ENCODE results near the gene SLC12A5.

SLC12A5 gene

DNA sequence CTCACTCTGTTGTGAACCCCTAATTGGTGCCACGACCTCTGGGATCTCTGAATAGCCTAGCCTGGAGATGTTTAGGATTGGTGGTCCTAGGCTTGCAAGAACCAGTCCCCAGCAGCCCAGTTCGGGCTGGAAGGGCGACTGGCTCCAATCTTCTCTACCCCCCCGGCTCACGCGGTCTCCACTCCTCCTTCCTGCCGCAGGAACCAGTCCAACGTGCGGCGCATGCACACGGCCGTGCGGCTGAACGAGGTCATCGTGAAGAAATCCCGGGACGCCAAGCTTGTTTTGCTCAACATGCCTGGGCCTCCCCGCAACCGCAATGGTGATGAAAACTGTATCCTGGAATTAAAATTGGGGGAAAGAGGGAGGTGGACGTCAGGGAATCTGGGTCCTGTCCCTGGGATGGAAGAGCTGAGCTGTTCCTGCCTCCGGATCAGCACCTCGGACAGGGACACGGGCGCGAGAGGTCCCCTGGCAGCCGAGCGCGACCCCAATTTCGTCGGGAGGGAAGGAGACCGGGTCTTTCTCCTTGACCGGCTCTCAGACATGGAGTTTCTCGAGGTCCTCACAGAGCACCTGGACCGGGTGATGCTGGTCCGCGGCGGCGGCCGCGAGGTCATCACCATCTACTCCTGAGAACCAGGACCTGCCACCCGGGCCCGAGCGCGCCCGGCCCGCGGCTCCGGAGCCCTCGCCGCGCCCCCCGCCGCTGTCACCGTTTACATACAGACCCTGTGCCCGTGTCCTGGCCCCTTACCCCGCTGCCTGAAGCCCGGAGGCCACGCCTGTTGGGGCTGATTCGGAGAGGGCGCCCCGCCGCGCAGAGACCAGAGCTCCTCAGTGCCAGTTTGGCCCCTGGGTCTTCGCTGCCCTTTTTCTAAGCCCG is 28.2 kb downstream of the SLC12A5 start:
- DNase-seq = no peak

DNA sequence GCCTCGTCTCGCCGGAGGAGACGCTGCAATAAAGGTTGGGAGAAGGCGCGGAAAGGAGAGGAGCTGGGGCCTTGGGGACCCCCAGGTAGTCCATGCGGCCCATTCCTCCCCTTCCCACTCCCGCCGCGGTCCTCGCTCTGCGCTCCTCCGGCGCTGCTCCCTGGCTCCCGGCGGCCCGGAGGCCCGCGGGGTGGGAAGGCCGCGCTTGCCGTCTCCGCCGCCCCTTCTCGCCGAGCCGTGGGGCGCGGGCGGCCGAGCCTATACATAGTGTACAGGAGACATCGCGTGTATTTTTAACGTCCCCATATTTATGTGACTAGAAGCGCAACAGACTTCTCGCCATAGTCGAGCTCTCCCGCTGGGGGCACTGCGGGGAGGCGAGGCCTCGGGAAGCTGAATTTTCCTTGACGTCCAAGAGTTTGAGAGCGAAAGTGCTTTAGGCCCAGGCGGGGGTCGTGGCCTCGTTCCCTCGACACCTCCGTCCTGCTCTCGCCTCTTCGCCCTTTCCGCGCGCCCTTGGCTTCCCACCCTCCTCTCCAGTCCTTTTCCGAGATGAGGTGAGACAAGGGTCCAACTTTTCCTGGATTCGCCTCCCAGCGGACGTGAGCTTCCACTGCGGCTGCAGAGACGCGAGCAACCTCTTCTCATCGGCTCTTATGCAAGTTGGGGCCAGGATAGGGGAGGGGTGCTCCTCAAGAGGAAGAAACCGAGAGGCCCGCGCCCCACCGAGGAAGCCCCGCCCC is 29.0 kb downstream of the SLC12A5 start:
- no peak for DNase-seq

DNA sequence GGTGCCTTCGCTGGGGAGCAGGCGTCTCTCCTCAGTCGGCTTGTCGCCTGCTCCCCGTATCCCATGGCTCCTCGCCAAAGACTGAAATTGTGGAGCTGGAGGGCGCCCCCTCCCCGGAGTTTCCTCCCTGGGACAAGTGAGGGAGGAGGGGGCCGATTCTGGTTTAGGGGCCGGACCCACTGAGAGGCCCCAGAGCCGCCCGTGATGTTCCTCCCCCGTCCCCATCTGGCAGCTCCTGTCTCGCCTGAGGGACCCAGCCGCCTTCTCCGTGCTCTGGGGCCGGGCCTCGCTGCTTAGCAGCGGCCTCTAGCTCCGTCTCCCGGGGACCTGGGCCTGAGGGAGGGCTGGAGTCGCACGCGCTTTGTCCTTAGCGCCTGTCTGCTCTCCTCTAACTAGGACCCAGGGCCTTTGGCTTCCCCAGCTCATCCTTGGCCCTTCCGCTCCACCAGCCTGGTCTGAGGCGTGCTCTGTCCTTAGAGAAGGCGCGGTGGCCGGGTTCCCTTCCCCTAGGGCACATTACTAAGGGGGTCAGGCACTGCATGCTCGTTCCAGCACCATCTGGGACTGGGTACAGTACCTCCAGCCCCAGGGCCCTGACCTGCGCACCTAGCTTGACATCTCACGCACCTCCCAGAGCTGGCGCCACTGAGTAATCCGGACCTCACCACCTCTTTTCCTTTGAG is 29.7 kb downstream of the SLC12A5 start:
- DNase-seq = no peak

DNA sequence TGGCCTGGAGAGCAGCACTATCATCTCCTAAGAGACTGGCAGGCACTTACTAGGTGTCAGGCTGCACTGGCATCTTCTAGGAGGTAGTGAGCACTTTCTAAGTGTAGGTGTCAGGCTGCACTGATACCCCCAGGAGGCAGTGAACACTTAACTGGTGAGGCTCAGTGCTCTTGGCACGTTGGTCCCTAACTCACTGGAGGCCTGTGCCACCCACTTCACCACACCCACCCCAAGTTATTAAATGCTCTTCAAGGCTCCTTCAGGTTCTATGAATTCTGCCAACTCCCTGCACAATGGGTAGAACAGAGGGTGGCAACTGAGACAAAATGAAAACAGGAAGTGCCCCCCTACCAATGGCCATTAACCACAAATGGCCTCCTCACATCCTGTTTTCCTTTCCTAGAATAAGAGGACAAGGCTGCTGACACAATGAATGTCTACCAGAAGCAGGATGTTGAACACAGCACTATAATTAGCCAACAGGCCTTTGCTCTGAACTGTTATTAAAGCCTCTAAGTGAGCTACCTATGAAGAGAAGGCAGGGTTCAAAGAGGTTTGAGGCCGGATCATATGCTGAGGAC is 31.4 kb downstream of the SLC12A5 start:
- peak; percentile 29 for DNase-seq

DNA sequence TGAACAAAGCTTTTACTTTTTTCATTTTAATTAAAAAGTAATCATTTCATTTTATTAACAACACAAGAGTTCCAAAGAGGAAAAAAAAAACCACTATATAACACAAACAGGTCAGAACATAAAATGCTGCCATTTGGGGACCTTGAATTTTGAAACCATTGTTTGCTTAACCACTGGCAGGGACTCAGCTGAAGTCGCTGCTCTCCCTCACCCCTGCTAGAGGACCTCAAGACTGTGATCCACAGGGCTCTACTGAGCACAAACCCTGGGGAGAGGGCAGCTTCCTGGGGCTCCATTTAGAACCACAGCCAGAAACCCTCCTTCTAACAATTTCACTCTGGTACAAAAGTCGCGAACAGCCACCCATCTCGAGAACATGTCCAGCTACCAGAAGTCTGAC is 32.0 kb downstream of the SLC12A5 start:
- no peak for DNase-seq

DNA sequence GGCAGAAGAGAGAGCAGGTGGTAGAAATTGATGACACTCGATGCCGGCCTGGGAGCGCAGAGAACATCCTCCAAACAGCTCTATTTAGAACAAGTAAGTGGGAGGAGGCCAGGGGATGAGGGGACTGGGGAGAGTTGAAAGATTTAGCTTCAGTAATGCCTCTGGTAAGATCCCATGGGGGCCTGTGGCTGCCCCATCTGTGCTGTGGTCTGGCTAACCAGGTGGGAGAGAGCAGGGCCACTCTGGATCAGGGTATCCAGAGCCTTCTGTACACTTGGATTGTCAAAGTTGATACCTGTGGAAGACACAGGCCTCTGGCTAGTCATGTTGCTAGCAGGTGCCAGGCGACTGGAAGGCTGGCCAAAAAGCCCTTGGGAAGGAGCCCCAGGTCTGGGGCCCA is 33.1 kb downstream of the SLC12A5 start:
- no peak for DNase-seq

DNA sequence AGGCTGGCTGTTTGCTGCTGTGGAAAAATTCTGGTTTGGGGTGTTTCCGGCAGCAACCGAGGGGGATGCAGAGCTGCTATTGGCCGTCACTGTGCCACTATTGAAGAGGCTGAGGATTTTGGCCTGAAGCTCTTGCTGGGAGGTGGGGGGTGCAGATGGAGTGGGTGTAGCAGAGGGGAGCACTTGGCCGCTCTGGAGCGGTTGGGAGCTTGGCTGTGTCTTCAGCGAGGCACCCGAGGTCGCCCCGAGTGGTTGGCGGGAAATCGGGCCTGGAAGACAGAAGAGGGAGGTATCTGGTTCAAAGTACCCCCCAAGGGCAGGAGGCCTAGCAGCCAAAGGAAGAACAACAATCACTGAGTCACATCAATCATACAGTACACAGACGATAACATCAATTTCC is 33.6 kb downstream of the SLC12A5 start:
- DNase-seq = no peak

DNA sequence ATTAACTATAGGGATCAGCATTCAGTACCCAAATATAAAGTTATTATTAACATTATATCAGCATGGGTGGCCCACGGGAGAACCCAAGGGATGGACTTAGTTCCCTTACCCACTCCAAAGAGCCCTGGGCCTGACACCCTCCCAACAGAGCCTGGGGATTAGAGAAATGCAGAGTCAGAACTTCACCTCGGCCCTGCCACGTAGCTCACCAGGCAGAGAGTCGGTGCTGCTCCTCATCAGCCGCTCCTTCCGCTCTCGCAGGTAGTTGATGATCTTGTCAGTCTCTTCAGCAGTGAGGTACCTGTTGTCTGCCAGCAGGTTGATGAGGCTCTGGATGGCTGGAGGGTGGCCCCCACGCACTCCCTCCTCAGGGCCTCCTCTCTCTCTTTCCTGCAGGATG is 34.1 kb downstream of the SLC12A5 start:
- no peak for DNase-seq

DNA sequence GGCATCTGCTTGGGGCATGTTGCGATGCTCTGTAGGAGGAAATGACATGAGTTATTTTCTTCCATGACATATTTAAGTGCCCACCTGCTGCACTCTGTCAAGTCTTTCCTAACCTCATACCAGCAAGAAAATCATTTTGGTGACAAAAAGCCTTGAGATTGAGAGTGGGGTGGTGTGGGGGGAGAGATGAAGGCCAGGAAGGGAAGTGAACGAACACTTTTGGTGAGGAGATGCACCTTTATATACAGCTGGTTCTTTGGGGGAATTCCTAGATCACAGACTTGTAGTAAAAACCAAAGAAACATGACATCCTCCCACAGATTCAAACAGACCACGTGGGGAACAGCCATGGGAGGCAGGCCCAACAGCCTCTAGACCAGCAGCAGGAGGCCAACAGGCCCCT is 34.6 kb downstream of the SLC12A5 start:
- no peak for DNase-seq

DNA sequence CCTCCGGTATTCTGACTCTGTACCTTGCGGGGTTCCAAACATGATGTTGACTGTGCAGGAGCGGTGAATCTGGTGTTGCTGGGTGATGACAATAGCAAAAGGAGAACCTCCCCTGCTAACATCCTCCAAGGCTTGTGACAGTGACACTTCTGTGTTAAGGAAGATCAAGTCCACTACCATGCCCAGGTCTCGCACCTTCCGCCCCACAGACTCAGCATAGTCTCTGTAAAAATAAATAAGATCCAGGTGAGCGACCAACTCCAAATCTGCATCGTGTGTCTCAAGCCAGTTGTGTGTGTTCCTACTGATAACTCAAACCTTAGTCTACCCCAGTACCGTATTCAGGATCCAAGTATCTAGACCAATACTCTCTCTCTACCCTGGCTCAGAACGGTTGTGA is 36.0 kb downstream of the SLC12A5 start:
- DNase-seq = no peak

DNA sequence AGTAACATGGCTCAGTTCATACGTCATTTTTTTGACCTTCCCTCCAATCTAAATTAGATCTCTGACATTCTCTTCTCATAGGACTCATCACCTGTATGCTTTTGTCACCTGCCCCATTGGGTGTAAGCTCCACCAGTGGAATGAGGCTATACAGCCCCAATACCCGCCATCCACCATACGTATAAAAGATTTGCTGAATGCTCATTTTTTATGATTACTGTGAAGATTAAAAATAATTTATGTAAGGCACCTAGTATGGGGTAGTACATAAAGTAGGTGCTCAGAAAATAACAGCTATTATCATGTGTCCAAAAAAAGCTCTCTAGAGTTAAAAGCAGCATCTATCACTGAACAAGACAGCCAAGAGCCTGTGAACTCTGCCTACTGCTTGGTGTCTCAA is 36.7 kb downstream of the SLC12A5 start:
- no peak for DNase-seq

DNA sequence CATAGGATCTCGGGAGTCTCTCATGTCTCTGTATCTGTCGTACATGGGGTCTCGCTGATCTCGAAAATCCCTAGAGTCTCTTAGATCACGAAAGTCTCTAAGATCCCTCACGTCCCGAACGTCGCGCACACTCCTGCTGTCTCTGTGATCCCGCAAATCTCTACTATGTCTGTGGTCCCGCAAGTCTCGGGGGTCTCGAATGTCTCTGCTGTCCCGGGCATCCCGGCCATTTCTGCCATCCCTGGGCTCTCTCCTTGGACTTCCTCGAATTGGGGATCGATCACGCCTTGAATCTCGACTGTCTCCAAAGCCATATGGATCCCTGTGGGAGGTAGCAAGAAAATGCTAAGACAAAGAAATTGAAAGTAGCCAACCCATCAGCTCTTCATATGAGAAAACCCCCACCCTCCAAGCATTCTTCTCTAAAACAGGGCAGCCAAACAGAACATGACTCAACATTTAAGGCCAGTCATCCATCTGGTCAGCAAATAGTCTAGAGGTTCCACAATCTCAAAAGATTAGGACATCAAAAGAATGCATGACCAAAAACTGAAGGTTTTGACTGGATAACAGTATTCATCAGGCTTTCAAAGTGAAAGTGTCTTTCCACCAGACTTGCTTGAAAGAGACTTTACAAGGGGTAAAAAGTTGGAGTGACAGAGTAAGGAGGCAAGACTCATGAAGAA is 41.3 kb downstream of the SLC12A5 start:
- no peak for DNase-seq

DNA sequence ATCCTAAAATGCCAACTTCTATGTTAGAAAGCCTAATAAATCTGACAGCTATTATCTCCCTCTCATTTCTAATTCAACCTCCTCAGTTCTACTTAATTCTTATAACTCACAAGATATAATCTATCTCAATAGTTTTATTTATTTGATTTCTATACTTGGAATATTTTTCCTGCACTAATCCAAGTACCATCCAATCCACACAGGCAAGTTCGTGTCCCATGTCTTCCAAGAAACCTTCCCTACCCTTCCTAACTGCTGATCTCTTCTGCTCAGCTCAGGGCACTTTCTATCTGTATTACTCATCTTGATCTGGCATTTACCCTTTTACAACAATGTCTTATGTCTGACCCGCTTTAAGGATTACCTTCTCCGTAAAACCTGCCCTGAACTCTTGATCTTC is 42.6 kb downstream of the SLC12A5 start:
- DNase-seq = no peak

DNA sequence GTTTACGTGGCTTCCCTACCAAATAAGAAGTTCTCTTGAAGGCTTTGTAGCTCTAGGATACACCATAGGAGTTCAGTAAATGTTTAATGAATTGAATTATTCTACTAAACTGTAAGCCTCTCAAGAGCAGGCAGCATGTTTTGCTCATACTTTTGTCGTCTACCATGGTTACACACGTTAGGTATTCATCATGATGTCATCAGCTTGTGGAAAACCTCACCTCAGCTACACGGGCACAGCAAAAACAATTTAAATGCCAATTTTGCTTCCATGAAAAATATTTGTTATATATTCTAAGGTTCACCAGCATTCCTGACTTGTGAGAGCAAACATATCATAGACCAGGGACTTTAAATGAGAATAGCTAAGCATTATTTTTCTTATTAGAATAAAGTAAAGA is 44.0 kb downstream of the SLC12A5 start:
- DNase-seq = no peak

DNA sequence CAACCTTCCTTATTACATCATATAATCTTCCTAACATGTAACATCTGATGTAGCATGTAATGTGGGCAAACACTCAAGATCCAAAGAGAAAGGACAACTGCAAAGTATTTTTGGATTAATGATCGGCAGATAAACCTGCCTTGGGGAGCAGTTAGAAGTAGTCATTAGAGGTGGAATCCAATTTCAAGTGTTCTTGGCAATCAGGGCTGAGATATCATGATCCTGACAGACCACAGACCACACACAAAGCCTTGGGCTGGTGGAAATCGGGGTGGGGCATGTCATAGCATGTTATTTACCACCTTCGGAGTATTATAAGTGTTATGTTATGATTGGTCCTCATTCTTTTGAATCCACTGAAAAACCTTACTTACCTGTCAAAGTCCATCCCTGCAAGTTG is 44.4 kb downstream of the SLC12A5 start:
- no peak for DNase-seq

DNA sequence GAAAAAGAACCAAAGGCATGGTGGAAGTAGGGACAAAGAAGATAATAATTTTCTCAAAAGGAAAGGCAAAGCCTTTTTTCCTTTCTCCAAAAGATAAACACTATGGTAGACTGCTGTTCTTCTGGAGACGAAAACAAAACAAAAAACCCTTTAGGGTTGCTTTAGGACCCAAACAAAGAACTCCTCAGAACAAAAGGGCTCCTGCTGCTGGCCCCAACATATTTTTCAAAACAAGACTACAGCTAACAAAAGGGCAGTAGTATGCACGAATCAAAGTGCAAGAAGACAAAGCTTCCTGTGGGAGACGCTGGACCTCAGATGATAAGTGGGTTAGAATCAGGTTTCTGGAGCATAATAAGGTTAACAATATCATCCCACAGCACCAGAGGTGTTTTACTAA is 45.0 kb downstream of the SLC12A5 start:
- DNase-seq = no peak

DNA sequence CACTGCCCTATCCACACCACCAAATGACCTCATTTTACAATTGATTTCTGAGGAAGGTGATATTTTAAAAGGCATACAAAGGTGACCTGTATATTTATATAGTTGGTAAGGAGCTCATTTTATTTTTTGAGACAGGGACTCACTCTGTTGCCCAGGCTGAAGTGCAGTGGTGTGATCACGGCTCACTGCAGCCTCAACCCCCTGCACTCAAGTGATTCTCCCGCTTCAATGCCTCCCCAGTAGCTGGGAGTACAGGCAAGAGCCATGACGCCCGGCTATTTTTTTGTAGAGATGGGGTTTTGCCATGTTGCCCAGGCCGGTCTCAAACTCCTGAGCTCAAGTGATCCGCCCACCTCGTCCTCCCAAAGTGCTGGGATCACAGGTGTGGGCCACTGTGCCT is 47.8 kb downstream of the SLC12A5 start:
- DNase-seq = no peak

DNA sequence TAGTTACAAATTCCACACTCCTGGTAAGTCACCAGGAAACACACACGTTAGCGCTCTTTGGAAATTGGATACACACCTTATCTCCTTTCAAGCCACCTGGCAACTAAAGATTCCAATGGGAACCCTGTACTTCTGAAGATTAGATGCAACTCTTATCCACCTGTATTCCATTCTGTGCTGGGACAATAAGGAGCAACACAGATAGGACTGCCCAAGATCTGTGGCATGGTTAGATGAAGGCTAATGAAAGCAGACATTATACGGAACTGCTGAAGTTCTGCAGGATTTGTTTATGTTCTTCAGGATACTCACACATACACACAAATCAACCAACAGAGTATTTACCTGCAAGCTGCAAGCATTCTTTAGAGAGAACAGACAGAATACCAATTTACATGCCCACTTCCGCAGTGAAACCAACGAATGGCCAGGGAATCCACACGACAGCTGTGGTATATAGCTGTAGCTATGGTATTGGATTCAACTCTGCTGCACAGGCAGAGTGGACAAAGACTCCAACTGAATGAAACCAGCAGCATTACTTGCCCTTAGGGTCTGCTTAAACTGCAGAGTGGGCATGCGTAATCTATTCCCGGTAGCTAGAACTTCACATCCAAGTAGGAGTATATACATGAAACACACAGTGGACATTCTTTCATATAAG is 48.8 kb downstream of the SLC12A5 start:
- no peak for DNase-seq

DNA sequence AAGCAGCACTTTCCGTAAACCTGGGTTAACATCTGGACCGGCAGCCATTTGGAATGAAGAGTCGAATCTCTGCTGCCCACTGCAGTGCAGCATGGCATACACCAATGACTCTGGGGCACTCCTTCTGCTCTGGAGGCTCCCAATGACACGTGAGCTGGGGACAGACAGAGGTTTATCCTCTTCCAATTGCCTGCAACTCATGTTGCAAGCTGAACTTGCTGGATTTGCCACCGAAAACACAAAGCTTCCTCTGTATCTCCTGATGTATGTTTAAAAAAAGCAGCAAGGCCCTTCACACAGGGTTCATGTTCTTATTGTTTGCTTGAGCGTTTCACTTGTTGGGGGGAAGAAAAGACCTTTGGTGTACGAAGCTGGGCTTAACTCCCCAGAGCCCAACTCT is 49.9 kb downstream of the SLC12A5 start:
- DNase-seq = no peak

DNA sequence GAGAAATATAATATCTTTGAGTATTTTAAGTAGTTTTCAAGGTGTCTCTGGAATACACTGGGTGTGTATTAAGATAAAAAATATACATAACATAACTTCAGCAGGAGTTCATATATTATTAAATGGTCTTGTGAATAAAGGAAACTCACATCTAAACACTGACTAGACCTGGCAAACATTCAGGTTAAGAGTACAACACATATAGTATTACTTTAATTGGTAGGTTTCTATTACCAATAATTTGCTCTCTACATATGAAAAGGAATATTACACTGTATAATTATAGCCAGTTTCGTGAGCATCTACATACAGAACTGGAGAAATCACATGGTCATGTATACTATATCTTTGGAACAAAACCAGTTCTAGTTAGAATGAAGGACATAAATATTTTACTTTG is 52.1 kb downstream of the SLC12A5 start:
- DNase-seq = no peak

DNA sequence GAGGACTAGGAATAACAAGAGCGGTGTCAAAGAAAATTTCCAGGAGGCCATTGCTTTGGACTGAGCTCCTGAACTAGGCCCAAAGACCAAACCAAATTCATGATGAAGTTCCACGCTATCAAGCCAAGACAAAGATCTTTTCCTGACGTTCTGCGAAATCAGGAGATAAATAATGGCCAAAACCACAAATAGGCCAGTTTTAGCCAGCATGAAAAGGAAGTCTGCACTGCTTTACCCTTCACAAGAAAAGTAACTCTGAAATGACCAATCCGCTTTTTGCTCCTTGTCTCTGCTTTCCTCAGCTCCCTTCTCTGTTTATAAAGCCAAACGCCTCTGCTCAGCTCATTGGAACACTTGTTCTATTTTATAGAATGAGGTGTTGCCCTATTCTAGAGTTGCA is 54.1 kb downstream of the SLC12A5 start:
- no peak for DNase-seq

DNA sequence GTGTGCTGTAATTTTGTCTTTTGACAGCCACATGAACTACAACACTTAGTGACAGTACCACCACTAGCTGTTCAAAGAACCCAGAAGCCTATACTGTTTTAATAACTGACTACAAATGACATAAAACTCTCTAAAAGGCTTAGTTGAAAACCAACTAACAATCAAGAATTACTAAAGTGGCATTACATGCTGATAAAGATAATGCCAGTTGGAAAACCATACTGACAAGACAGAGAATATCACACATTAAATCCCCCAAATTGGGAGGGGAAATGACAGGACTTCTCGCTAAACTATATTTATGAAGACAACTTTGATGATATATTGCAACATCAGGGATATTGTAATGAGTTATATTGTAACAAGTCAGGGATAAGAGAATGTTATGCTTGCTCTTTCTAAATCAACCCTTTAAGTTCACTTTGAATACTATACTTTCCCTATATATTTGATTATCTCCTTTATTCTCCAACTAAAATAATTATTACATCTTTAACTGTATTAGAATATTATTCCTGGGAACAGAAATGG is 54.6 kb downstream of the SLC12A5 start:
- no peak for DNase-seq
